ENCODE results near the gene WHAMM. TPM values are rescaled to one million over a fixed set of nuclear protein-coding genes. Genes with fewer than 3 reads are reported as not detected.
"Not testable (repeated sequence)": the region's sequence is repeated elsewhere in the genome, so short reads cannot be mapped to it uniquely, and the experiment has no call there.

Gene WHAMM
- total RNA-seq = 1 to 10 TPM; 6.0 to 9.2 TPM

GRCh38 chr15:82809308-82810060 is at the start of gene WHAMM:
Gene WHAMM, plus strand, starts transcription at chr15:82809628. Its CDS starts 99 bp downstream, at chr15:82809727.
- TF ChIP-seq CTCF (IDR thresholded peaks at IDR 0.05) = peak in 2 of 7 experiments; percentile 21 to 28
- peak; percentile 97 to 98 (median 98) for TF ChIP-seq POLR2A (IDR thresholded peaks at IDR 0.05)
- WGBS, 2 donors = 0% methylated on average over 13 to 57 of the region's 67 CpGs
- DNase-seq (peak; percentile 99), ATAC-seq (peak; percentile 98)
- H3K36me3 ChIP-seq (replicated peaks in 1 of 2; ENCODE audit: insufficient read depth in 1 of 2, low read depth in 2 of 2) = peaks cover 0 to 3% of the 10 kb centered on the region in 2 donors
- no peaks in the 10 kb centered on the region for H3K27me3 ChIP-seq
- peak within 1 kb of the TSS; percentile 63 to 65 for H3K4me3 ChIP-seq
- H3K9me3 ChIP-seq = no peaks in the 10 kb centered on the region
- H3K4me1 ChIP-seq = peaks cover 22% of the 10 kb centered on the region
- H3K27ac ChIP-seq = peak within 1 kb of the TSS; percentile 98 to 100 (median 100)
- intact Hi-C loops (cut with DNase I) = no loop called here

- WGBS, 2 donors = 89 to 91% methylated on average over 7 of the region's 7 CpGs
- intact Hi-C loops (cut with DNase I) = no loop called here
- H3K9me3 ChIP-seq = no peaks in the 10 kb centered on the region
- H3K4me1 ChIP-seq = no peaks in the 10 kb centered on the region
- DNase-seq = no peak
- ATAC-seq = no peak
- H3K27ac ChIP-seq = no peak overlapping the region
- no peak for TF ChIP-seq POLR2A (IDR thresholded peaks at IDR 0.05)
- TF ChIP-seq CTCF (IDR thresholded peaks at IDR 0.05) = no peak
- peaks cover 0 to 2% of the 10 kb centered on the region in 2 donors for H3K36me3 ChIP-seq (replicated peaks in 1 of 2; ENCODE audit: insufficient read depth in 1 of 2, low read depth in 2 of 2)
- H3K4me3 ChIP-seq = no peak overlapping the region
- no peaks in the 10 kb centered on the region for H3K27me3 ChIP-seq
Observed at GRCh38 chr15:82763361-82764116, 45.9 kb upstream of the WHAMM start.

- Histone ChIP-seq H3K9me3 (no peaks in the 10 kb centered on the region), H3K4me1 (no peaks in the 10 kb centered on the region), H3K27me3 (no peaks in the 10 kb centered on the region), H3K27ac (no peak overlapping the region), H3K4me3 (no peak overlapping the region), H3K36me3 (replicated peaks in 1 of 2; ENCODE audit: insufficient read depth in 1 of 2, low read depth in 2 of 2) (no peaks in the 10 kb centered on the region)
- intact Hi-C loops (cut with DNase I) = no loop called here
- TF ChIP-seq CTCF (IDR thresholded peaks at IDR 0.05) (no peak), POLR2A (IDR thresholded peaks at IDR 0.05) (no peak)
- WGBS, 2 donors = 78 to 90% methylated on average over 4 of the region's 4 CpGs
- no peak for ATAC-seq
- DNase-seq = no peak
Observed at GRCh38 chr15:82764117-82764490, 45.3 kb upstream of the WHAMM start.

GRCh38 chr15:82764740-82765139 is 44.7 kb upstream of the WHAMM start:
- 88 to 91% methylated on average over 9 of the region's 9 CpGs for WGBS, 2 donors

GRCh38 chr15:82766201-82766600 is 43.2 kb upstream of the WHAMM start:
- ATAC-seq; H3K27me3 ChIP-seq; H3K9me3 ChIP-seq; H3K27ac ChIP-seq; H3K36me3 ChIP-seq (replicated peaks in 1 of 2; ENCODE audit: insufficient read depth in 1 of 2, low read depth in 2 of 2); DNase-seq; H3K4me1 ChIP-seq; H3K4me3 ChIP-seq; intact Hi-C loops (cut with DNase I): not testable (repeated sequence)
- WGBS, 2 donors = 89 to 91% methylated on average over 7 of the region's 7 CpGs

More at GRCh38 chr15:82764740-82765139, 44.7 kb upstream of the WHAMM start:
- H3K9me3 ChIP-seq = no peaks in the 10 kb centered on the region
- H3K4me1 ChIP-seq = no peaks in the 10 kb centered on the region
- intact Hi-C loops (cut with DNase I) = no loop called here
- H3K36me3 ChIP-seq (replicated peaks in 1 of 2; ENCODE audit: insufficient read depth in 1 of 2, low read depth in 2 of 2) = no peaks in the 10 kb centered on the region
- TF ChIP-seq CTCF (IDR thresholded peaks at IDR 0.05) (no peak), POLR2A (IDR thresholded peaks at IDR 0.05) (no peak)
- H3K4me3 ChIP-seq = no peak overlapping the region
- no peak for DNase-seq
- H3K27ac ChIP-seq = no peak overlapping the region
- H3K27me3 ChIP-seq = no peaks in the 10 kb centered on the region
- ATAC-seq = no peak
